H9 (cell line): ENCODE measurements around the gene RSPO3. TPM values are rescaled to one million over a fixed set of nuclear protein-coding genes. Genes with fewer than 3 reads are reported as not detected.

ENCODE experiments used
- DNase-seq: peaks from one replicate; pipeline ENCODE4 v3.0.0-alpha.2; 2017
- H2AFZ ChIP-seq: one replicate; pipeline ENCODE4 v1.6.1; 2013; ENCODE audit warnings: mild to moderate bottlenecking, low read length, control low read depth, moderate library complexity
- H2AK5ac ChIP-seq: 2 replicates; pipeline ENCODE4 v1.6.1; 2013; ENCODE audit warnings: low read length, control low read depth, mixed read lengths; ENCODE audit not compliant: insufficient read length
- H2BK120ac ChIP-seq: one replicate; pipeline ENCODE4 v1.6.1; 2013; ENCODE audit warnings: low read depth, mild to moderate bottlenecking, low read length, control low read depth, inconsistent platforms; ENCODE audit not compliant: poor library complexity, severe bottlenecking
- H2BK12ac ChIP-seq: 2 replicates; pipeline ENCODE4 v1.6.1; 2013; ENCODE audit warnings: low read length, control low read depth, mixed read lengths, low read depth; ENCODE audit not compliant: insufficient read length
- H2BK15ac ChIP-seq: 2 replicates; pipeline ENCODE4 v1.6.1; 2013; ENCODE audit warnings: low read depth, low read length, control low read depth
- H2BK20ac ChIP-seq: one replicate; pipeline ENCODE4 v1.6.1; 2013; ENCODE audit warnings: low read depth, mild to moderate bottlenecking, low read length, control low read depth, inconsistent platforms; ENCODE audit not compliant: poor library complexity, severe bottlenecking
- H2BK5ac ChIP-seq: 2 replicates; pipeline ENCODE4 v1.6.1; 2013; ENCODE audit warnings: low read length, control low read depth, mixed read lengths; ENCODE audit not compliant: insufficient read length
- H3K14ac ChIP-seq: 2 replicates; pipeline ENCODE4 v1.6.1; 2013; ENCODE audit warnings: low read length, control low read depth; ENCODE audit not compliant: insufficient read depth
- H3K18ac ChIP-seq: 2 replicates; pipeline ENCODE4 v1.6.1; 2013; ENCODE audit warnings: low read depth, mild to moderate bottlenecking, mixed read lengths, low read length, control low read depth; ENCODE audit not compliant: insufficient read length
- H3K23ac ChIP-seq: 2 replicates; pipeline ENCODE4 v1.6.1; 2013; ENCODE audit warnings: low read length, control low read depth, mixed read lengths, low read depth; ENCODE audit not compliant: insufficient read length
- H3K23me2 ChIP-seq: 2 replicates; pipeline ENCODE4 v1.6.1; 2013; ENCODE audit warnings: low read depth, mild to moderate bottlenecking, mixed read lengths, low read length, control low read depth; ENCODE audit not compliant: insufficient read length, poor library complexity, severe bottlenecking
- H3K27ac ChIP-seq: 2 replicates; pipeline ENCODE4 v1.5.1; 2013; ENCODE audit warnings: low read length, control low read depth, mixed read lengths, low read depth; ENCODE audit not compliant: insufficient read length
- H3K27me3 ChIP-seq: 2 replicates; pipeline ENCODE4 v1.6.1; 2013; ENCODE audit warnings: low read length, control low read depth, inconsistent platforms; ENCODE audit not compliant: insufficient read depth
- H3K4ac ChIP-seq: 2 replicates; pipeline ENCODE4 v1.6.1; 2013; ENCODE audit warnings: low read depth, mild to moderate bottlenecking, control low read depth, inconsistent platforms, low read length, moderate library complexity
- H3K4me1 ChIP-seq: 2 replicates; pipeline ENCODE4 v1.6.1; 2013; ENCODE audit warnings: low read length, control low read depth, inconsistent platforms; ENCODE audit not compliant: insufficient read depth
- H3K4me2 ChIP-seq: 2 replicates; pipeline ENCODE4 v1.6.1; 2013; ENCODE audit warnings: low read length, control low read depth, mixed read lengths; ENCODE audit not compliant: insufficient read length, insufficient read depth
- H3K56ac ChIP-seq: 2 replicates; pipeline ENCODE4 v1.6.1; 2013; ENCODE audit warnings: low read depth, mild to moderate bottlenecking, mixed read lengths, low read length, control low read depth; ENCODE audit not compliant: insufficient read length
- H3K79me1 ChIP-seq: 2 replicates; pipeline ENCODE4 v1.6.1; 2013; ENCODE audit warnings: low read depth, mild to moderate bottlenecking, moderate library complexity, low read length, control low read depth, inconsistent platforms; ENCODE audit not compliant: insufficient read depth, poor library complexity, severe bottlenecking
- H3K79me2 ChIP-seq: 2 replicates; pipeline ENCODE4 v1.6.1; 2013; ENCODE audit warnings: low read length, control low read depth, inconsistent platforms; ENCODE audit not compliant: insufficient read depth
- H3K9ac ChIP-seq: 2 replicates; pipeline ENCODE4 v1.6.1; 2013; ENCODE audit warnings: low read length, control low read depth, mixed read lengths; ENCODE audit not compliant: insufficient read length; ENCODE audit errors: extremely low read depth
- H3K9me3 ChIP-seq: one replicate; pipeline ENCODE4 v1.6.1; 2013; ENCODE audit warnings: low read depth, low read length, inconsistent platforms; ENCODE audit not compliant: control insufficient read depth
- H3T11ph ChIP-seq: one replicate; pipeline ENCODE4 v1.6.1; 2013; ENCODE audit warnings: mild to moderate bottlenecking, low read length, control low read depth, inconsistent platforms
- H4K20me1 ChIP-seq: one replicate; pipeline ENCODE4 v1.6.1; 2013; ENCODE audit not compliant: control insufficient read depth, insufficient read length, insufficient read depth
- H4K5ac ChIP-seq: 2 replicates; pipeline ENCODE4 v1.6.1; 2013; ENCODE audit warnings: low read depth, mild to moderate bottlenecking, mixed read lengths, low read length, control low read depth; ENCODE audit not compliant: insufficient read length
- H4K8ac ChIP-seq: replicated peaks from 2 replicates; pipeline ENCODE4 v1.6.1; 2013; ENCODE audit warnings: low read length, control low read depth, mixed read lengths, low read depth; ENCODE audit not compliant: insufficient read length
- H4K91ac ChIP-seq: 2 replicates; pipeline ENCODE4 v1.6.1; 2013; ENCODE audit warnings: low read depth, mild to moderate bottlenecking, moderate library complexity, mixed read lengths, low read length, control low read depth; ENCODE audit not compliant: insufficient read length
- H3K27ac Mint-ChIP-seq, 3 experiments: 2 replicates in 2 of 3; 3 replicates in 1 of 3; pipeline ENCODE4 v1.8.0; 2020 to 2021; ENCODE audit warnings: mixed read lengths in 3 of 3, mild to moderate bottlenecking in 1 of 3, moderate library complexity in 1 of 3
- H3K27me3 Mint-ChIP-seq: 2 replicates; pipeline ENCODE4 v1.8.0; 2021; ENCODE audit warnings: low read depth, mild to moderate bottlenecking, moderate library complexity, mixed read lengths
- H3K36me3 Mint-ChIP-seq, 3 experiments: 2 replicates in 2 of 3; 3 replicates in 1 of 3; pipeline ENCODE4 v1.8.0; 2020 to 2021; ENCODE audit warnings: low read depth in 3 of 3, mixed read lengths in 3 of 3; ENCODE audit not compliant: insufficient read depth in 1 of 3
- H3K4me1 Mint-ChIP-seq, 2 experiments: 2 replicates each; pipeline ENCODE4 v1.8.0; 2020; ENCODE audit warnings: mixed read lengths in 2 of 2
- H3K4me3 Mint-ChIP-seq, 2 experiments: 2 replicates in 1 of 2; 3 replicates in 1 of 2; pipeline ENCODE4 v1.8.0; 2020 to 2021; ENCODE audit warnings: mild to moderate bottlenecking in 2 of 2, mixed read lengths in 2 of 2, moderate library complexity in 1 of 2
- H3K9me3 Mint-ChIP-seq, 2 experiments: 2 replicates in 1 of 2; 3 replicates in 1 of 2; pipeline ENCODE4 v1.8.0; 2020; ENCODE audit warnings: mild to moderate bottlenecking in 2 of 2, mixed read lengths in 2 of 2, moderate library complexity in 1 of 2
- WGBS: extraction: QIAGEN DNeasy Blood & Tissue Kit; methylation state at CpG from one replicate; pipeline ENCODE4 v1.1.7; 2013; ENCODE audit warnings: missing lambda C conversion rate, low lambda C conversion rate, mixed read lengths; ENCODE audit not compliant: insufficient read length; ENCODE audit errors: extremely low coverage; 5-methylcytosine and 5-hydroxymethylcytosine counted together
- total RNA-seq: library from RNA; stranded (reverse); gene quantifications from 2 replicates; pipeline ENCODE4 v1.2.1, GENCODE V29; 2021
- TF ChIP-seq, protein P1 (sequence below): fragments of 200-600 bp; sonication (generic); conservative IDR thresholded peaks from 3 replicates; pipeline ENCODE4 v1.8.0; 2021; ENCODE audit warnings: antibody characterized with exemption, mild to moderate bottlenecking

RSPO3 gene
- total RNA-seq, 1 experiment from 2014 or later, result not detected

DNA sequence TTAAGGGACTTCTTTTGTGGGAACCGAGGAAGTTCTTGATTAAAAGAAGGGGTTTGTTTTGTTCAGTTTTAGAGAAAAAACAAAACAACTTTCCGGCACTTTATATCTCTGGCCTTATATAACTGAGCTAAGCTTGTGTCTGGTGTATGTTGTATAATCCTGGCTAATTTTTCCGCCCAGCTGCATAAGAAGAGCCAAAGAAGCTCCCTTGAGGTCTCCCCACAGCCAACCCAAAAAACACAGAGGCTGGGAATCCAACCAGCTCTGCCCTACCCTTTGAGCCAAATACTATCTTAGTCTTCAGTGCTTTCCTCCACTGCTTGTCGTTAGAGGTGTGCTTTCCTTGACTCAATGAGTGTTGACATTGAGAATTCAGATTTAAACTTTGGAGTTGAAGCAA, 102.7 kb downstream of the RSPO3 start:
- no peak overlapping the region for H3K56ac ChIP-seq
- H2BK5ac ChIP-seq, result no peak overlapping the region
- H3T11ph ChIP-seq, result no peak overlapping the region
- H3K27me3 ChIP-seq, result no peaks in the 10 kb centered on the region
- H2AFZ ChIP-seq, result no peak overlapping the region
- no CpG with 5 or more reads among the region's 4 CpGs for WGBS
- TF ChIP-seq, protein P1, sequence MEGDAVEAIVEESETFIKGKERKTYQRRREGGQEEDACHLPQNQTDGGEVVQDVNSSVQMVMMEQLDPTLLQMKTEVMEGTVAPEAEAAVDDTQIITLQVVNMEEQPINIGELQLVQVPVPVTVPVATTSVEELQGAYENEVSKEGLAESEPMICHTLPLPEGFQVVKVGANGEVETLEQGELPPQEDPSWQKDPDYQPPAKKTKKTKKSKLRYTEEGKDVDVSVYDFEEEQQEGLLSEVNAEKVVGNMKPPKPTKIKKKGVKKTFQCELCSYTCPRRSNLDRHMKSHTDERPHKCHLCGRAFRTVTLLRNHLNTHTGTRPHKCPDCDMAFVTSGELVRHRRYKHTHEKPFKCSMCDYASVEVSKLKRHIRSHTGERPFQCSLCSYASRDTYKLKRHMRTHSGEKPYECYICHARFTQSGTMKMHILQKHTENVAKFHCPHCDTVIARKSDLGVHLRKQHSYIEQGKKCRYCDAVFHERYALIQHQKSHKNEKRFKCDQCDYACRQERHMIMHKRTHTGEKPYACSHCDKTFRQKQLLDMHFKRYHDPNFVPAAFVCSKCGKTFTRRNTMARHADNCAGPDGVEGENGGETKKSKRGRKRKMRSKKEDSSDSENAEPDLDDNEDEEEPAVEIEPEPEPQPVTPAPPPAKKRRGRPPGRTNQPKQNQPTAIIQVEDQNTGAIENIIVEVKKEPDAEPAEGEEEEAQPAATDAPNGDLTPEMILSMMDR, result no peak
- H2BK20ac ChIP-seq, result no peak overlapping the region
- no peak for DNase-seq
- H3K4me3 Mint-ChIP-seq, result no peak overlapping the region
- no peak overlapping the region for H3K23ac ChIP-seq
- H3K79me2 ChIP-seq, result no peaks in the 10 kb centered on the region
- H3K4me2 ChIP-seq, result no peak overlapping the region
- no peaks in the 10 kb centered on the region for H3K27me3 Mint-ChIP-seq
- H2BK120ac ChIP-seq, result no peak overlapping the region
- no peak overlapping the region for H2BK15ac ChIP-seq
- H3K36me3 Mint-ChIP-seq, result no peaks in the 10 kb centered on the region
- H4K91ac ChIP-seq, result no peak overlapping the region
- H3K27ac Mint-ChIP-seq, result no peak overlapping the region; a peak in 1 of 7 replicates
- H3K23me2 ChIP-seq, result no peaks in the 10 kb centered on the region
- no peak overlapping the region for H2BK12ac ChIP-seq
- H3K9me3 Mint-ChIP-seq, result no peaks in the 10 kb centered on the region
- H3K4me1 ChIP-seq, result no peaks in the 10 kb centered on the region
- no peak overlapping the region for H3K4ac ChIP-seq
- H3K9ac ChIP-seq, result no peak overlapping the region
- H3K27ac ChIP-seq, result no peak overlapping the region
- H3K18ac ChIP-seq, result no peak overlapping the region
- no peaks in the 10 kb centered on the region for H4K20me1 ChIP-seq
- H4K8ac ChIP-seq, result no peak overlapping the region
- H3K4me1 Mint-ChIP-seq, result 0 out of 4 replicates have a peak, but pooled peaks cover 0 to 2% of the 10 kb centered on the region in 2 experiments
- H2AK5ac ChIP-seq, result no peak overlapping the region
- H4K5ac ChIP-seq, result no peak overlapping the region
- H3K14ac ChIP-seq, result no peak overlapping the region
- H3K79me1 ChIP-seq, result no peaks in the 10 kb centered on the region
- no peaks in the 10 kb centered on the region for H3K9me3 ChIP-seq
